AG09319 (cell line): ENCODE measurements around the gene FTSJ1.

Experiments used
- DNase-seq: peaks from one replicate; pipeline ENCODE4 v3.0.0-alpha.2; 2010; ENCODE audit warnings: low read depth; ENCODE audit errors: extremely low read depth
- TF ChIP-seq, protein P1 (sequence below): IDR thresholded peaks from 2 replicates; pipeline ENCODE4 v1.5.1; 2011; ENCODE audit warnings: low read depth, mild to moderate bottlenecking, inconsistent platforms, low read length, moderate library complexity

The FTSJ1 gene

DNA sequence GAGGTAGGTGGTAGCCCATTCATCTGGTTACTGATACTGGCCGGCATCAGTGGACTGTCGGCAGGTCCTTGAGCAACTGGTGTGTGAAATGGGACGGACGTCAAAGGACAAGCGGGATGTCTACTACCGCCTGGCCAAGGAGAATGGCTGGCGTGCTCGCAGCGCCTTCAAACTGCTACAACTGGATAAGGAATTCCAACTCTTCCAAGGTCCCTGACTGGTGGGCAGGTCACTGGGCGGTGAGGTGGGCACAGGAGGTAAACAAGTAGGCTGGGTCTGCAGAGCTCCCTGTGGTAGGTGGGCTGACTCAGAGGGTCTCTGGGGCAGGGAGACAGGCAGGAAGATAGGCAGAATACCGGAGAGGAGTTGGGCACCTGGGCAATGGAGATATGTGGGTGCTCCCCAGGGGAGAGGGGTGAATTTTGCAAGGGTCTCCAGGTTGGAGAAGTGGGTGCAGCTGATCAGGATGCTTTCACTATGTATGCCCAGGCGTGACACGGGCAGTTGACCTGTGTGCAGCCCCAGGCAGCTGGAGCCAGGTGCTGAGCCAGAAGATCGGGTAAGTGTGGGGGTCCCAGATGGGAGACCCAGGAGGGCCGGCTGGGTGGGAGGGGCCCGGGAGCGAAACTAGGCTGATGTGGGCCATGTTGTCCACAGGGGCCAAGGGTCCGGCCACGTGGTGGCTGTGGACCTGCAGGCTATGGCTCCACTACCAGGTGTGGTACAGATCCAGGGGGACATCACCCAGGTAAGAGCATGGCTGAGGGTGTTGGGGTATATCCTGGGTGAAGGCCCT, 2.2 kb downstream of the FTSJ1 start:
- no peak for DNase-seq
- TF ChIP-seq, protein P1, sequence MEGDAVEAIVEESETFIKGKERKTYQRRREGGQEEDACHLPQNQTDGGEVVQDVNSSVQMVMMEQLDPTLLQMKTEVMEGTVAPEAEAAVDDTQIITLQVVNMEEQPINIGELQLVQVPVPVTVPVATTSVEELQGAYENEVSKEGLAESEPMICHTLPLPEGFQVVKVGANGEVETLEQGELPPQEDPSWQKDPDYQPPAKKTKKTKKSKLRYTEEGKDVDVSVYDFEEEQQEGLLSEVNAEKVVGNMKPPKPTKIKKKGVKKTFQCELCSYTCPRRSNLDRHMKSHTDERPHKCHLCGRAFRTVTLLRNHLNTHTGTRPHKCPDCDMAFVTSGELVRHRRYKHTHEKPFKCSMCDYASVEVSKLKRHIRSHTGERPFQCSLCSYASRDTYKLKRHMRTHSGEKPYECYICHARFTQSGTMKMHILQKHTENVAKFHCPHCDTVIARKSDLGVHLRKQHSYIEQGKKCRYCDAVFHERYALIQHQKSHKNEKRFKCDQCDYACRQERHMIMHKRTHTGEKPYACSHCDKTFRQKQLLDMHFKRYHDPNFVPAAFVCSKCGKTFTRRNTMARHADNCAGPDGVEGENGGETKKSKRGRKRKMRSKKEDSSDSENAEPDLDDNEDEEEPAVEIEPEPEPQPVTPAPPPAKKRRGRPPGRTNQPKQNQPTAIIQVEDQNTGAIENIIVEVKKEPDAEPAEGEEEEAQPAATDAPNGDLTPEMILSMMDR = no peak

DNA sequence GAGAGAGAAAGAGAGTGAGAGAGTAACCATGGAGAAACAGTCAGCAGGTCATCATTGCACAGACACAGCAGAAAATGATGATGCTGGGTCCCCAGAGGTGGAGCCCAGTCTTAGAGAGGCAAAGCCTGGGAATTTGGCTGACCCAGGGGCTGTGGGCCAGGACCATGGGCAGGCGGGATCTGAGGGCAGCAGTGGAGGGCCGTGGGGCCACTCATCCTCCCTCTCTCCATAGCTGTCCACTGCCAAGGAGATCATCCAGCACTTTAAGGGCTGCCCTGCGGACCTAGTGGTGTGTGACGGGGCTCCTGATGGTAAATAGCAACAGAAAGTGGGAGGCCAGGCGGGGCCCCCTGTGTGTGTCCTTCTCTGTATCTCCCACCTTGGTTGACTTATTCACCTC, 2.8 kb downstream of the FTSJ1 start:
- DNase-seq = no peak
- TF ChIP-seq, protein P1 = no peak

DNA sequence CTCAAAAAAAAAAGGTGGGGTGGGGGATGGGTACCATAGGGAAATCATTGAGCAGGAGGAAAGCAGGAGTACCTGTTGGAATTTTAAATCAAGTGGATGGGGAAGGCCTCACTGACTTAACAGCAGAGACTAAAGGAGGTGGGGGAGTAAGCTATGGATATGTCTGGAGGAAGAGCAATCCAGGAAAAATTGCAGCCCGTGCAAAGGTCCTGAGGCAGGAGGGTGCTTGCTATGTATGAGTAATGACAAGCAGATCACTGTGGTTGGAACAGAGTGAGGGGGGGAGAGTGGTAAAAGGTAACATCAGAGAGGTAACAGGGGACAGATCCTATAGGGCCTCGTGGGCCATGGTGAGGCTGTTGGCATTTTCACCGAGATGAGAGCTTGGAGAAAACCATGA, 4.1 kb downstream of the FTSJ1 start:
- no peak for DNase-seq
- TF ChIP-seq, protein P1 = no peak

DNA sequence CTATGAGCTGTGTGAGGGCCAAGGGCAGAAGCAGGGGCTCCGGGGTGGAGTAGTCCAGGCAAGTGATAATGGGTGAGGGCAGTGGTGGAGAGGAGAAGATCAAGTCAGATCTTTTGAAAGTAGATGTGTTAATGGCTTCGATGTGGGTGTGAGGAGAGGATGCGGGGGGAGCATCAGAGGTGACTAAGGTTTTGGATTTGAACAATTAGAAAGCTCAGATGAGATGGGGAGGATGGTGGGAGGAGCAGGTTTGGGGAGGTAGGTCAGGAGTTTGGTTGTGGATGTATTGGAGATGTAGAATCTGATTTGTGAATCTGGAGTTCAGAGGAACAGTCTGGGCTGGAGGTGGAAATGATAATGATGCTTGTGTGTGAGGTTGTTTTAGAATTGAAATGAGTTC, 4.6 kb downstream of the FTSJ1 start:
- no peak for DNase-seq
- TF ChIP-seq, protein P1 = no peak

DNA sequence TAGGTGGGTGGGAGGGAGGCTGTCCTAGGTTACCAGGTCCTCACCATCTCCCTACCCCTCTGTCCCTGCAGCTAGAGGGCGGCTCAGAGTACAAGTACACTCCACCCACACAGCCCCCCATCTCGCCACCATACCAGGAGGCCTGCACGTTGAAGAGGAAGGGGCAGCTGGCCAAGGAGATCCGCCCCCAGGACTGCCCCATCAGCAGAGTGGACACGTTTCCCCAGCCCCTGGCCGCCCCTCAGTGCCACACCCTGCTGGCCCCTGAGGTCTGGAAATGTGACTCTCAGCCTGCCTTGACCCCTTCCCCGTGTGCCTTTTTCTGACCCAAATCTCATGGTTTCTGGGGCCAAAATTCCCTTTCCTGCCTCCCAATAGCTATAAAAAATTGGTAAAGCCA, 6.5 kb downstream of the FTSJ1 start:
- TF ChIP-seq, protein P1 = no peak
- DNase-seq = no peak

DNA sequence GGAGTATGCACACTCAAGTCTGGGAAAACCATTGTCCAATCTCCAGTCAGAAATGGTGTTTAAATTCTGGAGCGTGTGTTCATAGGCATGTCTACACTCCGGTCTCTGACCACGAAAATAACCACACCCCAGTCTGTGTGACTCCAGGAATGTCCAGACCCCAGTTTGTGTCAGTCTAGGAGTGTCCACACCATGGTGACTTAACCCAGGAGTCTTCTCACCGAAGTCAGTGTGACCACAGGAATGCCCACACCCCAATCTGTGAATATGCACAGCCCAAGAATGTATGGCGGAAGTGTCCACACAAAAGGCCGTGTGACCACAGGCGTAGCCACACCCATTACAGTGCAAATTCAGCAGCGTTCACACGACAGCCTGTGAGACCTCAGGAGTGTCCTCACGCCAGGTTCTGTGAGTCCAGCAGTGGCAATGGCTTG, 11.4 kb downstream of the FTSJ1 start:
- TF ChIP-seq, protein P1 = no peak

DNA sequence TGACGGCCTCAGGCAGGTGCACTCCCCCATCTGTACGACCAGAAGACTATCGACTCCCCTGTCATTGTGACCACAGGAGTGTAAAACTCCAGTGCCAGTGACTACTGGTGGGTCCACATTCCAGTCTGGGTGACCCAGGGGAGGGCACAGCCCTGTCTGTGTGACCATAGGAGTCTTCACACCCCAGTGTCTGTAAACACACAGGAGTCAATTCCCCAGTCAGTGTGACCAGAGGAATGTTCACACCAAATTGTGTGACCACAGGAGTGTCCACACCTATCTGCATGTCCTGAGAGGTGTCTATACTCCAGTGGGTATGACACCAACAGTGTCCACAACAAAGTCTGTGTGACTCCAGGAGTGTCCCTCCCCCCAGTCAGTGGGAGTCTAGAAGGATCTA, 12.0 kb downstream of the FTSJ1 start:
- TF ChIP-seq, protein P1 = no peak
- DNase-seq = no peak

More for the DNA sequence above, 11.4 kb downstream of the FTSJ1 start:
- no peak for DNase-seq
